Mesodermal cell (in vitro differentiated cells): Measurements from ENCODE around the gene STK33.
A peak's percentile ranks its signal among the peaks of the same experiment; 100 is the strongest.

Source experiments
- H3K27ac ChIP-seq: 2 replicates; pipeline ENCODE4 v1.7.0; 2013; ENCODE audit warnings: mild to moderate bottlenecking, low read depth, low read length, moderate library complexity; ENCODE audit not compliant: severe bottlenecking
- H3K36me3 ChIP-seq: 2 replicates; pipeline ENCODE4 v1.7.1; 2013; ENCODE audit warnings: mild to moderate bottlenecking, low read length, moderate library complexity; ENCODE audit not compliant: control insufficient read depth, insufficient read depth
- H3K4me1 ChIP-seq: one replicate; pipeline ENCODE4 v1.7.1; 2013; ENCODE audit warnings: mild to moderate bottlenecking, low read length; ENCODE audit not compliant: insufficient read depth, control insufficient read depth, poor library complexity, severe bottlenecking
- H3K4me3 ChIP-seq: 2 replicates; pipeline ENCODE4 v1.7.0; 2013; ENCODE audit warnings: low read length, control low read depth, mild to moderate bottlenecking; ENCODE audit not compliant: insufficient read depth, poor library complexity, severe bottlenecking; ENCODE audit errors: extremely low read depth
- H3K9me3 ChIP-seq: 2 replicates; pipeline ENCODE4 v1.7.1; 2013; ENCODE audit warnings: mild to moderate bottlenecking, low read length, moderate library complexity; ENCODE audit not compliant: control insufficient read depth
- WGBS, 2 experiments: methylation state at CpG; one replicate each; pipeline ENCODE4 v1.1.5; 2013; ENCODE audit warnings: missing lambda C conversion rate in 2 of 2; ENCODE audit not compliant: insufficient coverage in 2 of 2; 5-methylcytosine and 5-hydroxymethylcytosine counted together

The STK33 gene

DNA sequence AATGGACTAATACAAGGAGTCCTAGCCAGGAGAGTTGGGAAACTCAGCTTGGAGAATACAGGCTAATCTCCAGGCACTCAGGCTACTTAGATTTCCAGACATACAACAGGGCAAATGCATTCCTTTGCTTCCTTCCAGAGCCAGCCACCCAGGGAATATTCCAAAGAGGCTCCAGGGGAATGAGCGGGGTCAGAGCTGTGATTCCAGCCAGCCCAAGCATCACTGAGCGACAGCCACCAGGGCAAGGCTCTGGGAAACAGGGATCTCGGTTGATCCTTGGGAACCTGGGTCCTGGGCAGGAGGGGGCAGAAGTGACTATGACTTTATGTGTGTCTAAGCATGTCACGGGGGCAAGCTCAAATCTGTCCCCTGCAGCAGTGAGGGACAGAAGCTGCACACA, 218.1 kb downstream of the STK33 start:
- Histone ChIP-seq H3K27ac (peak overlapping the region; percentile 23), H3K9me3 (no peaks in the 10 kb centered on the region), H3K36me3 (no peaks in the 10 kb centered on the region), H3K4me1 (peaks cover 11% of the 10 kb centered on the region), H3K4me3 (no peak overlapping the region)
- 58 to 100% methylated on average over 3 to 4 of the region's 4 CpGs for WGBS, 2 experiments

DNA sequence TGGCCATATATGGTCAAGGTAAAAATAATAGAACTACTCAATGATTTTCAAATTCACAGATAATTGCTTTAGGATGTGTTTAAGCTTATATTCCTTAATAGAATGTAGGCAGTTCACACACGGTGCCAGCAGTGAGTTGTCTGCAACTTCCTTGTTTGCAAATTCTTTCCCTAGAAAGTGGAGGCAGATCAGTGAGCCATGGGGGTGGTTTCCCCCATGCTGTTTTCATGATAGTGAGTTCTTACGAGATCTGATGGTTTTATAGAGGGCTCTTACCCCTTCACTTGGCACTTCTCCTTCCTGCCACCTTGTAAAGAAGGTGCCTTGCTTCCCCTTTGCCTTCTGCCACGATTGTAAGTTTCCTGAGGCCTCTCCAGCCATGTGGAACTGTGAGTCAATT, 218.6 kb downstream of the STK33 start:
- peaks cover 11% of the 10 kb centered on the region for H3K4me1 ChIP-seq
- 20% methylated on average over 2 of the region's 3 CpGs; no CpG with 5 or more reads in 1 of the 2 experiments for WGBS, 2 experiments
- H3K4me3 ChIP-seq, result no peak overlapping the region
- no peaks in the 10 kb centered on the region for H3K36me3 ChIP-seq
- H3K27ac ChIP-seq, result peak overlapping the region; percentile 23
- H3K9me3 ChIP-seq, result no peaks in the 10 kb centered on the region

GRCh38 chr11:8374716-8375115, 219.3 kb downstream of the STK33 start:
- H3K4me1 ChIP-seq, result peaks cover 11% of the 10 kb centered on the region
- no peaks in the 10 kb centered on the region for H3K9me3 ChIP-seq
- no peak overlapping the region for H3K4me3 ChIP-seq
- H3K36me3 ChIP-seq, result no peaks in the 10 kb centered on the region
- H3K27ac ChIP-seq, result no peak overlapping the region
- WGBS, 2 experiments, result 83 to 100% methylated on average over 2 of the region's 5 CpGs

DNA sequence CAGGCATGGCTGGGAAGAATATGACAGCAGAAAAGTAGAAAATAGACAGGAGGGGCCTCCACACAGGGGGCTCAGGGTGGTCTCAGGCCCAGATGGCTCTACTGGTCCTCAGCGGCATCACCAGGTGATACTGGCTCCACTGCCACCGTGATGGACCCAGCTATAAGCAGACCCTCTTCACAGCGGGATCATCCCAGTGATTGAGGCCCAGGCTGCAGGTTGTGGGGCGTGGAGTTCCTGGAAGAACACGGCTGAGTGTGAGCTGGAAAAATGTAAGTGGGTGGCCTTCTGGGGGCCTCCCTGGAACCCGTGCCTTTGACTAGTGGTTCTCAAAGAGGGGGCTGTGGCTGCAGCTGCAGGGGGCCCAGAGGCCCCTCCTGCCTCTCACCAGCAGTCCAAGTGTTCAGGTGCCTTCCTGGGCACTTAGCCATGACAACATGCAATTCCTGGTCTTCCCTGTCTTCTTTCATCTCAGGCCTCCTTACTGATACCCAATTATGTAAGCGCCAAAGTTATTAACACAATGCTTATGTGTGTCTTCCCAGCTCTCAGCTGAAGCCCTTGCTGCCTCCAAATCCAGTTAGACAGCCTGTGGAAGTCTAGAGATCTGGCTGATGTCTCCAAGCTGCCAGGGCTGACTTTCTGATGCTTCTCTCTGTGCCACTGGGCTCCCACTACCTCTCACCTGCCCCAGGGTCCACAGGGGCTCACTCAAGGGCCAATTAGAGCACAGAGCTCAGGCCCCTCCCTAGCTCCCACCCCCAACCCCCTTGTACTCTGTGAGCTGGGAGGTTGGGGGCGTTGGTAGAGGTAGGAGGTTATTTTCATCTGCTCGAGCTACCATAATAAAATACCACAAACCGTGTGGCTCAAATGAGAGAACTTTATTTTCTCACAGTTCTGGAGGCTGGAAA, 220.3 kb downstream of the STK33 start:
- Histone ChIP-seq H3K9me3 (no peaks in the 10 kb centered on the region), H3K36me3 (no peaks in the 10 kb centered on the region), H3K4me3 (no peak overlapping the region), H3K4me1 (peaks cover 11% of the 10 kb centered on the region), H3K27ac (no peak overlapping the region)
- WGBS, 2 experiments, result 83 to 89% methylated on average over 7 of the region's 10 CpGs

GRCh38 chr11:8372641-8373381, 221.2 kb downstream of the STK33 start:
- Histone ChIP-seq H3K36me3 (no peaks in the 10 kb centered on the region), H3K4me3 (no peak overlapping the region), H3K4me1 (peaks cover 11% of the 10 kb centered on the region), H3K9me3 (no peaks in the 10 kb centered on the region), H3K27ac (no peak overlapping the region)
- WGBS, 2 experiments, result 87 to 94% methylated on average over 10 to 11 of the region's 12 CpGs

GRCh38 chr11:8371516-8371884, 222.5 kb downstream of the STK33 start:
- H3K36me3 ChIP-seq, result no peaks in the 10 kb centered on the region
- peaks cover 11% of the 10 kb centered on the region for H3K4me1 ChIP-seq
- H3K27ac ChIP-seq, result no peak overlapping the region
- no peaks in the 10 kb centered on the region for H3K9me3 ChIP-seq
- WGBS, 2 experiments, result 83 to 100% methylated on average over 1 of the region's 1 CpG
- no peak overlapping the region for H3K4me3 ChIP-seq

- peaks cover 8% of the 10 kb centered on the region for H3K4me1 ChIP-seq
- no peaks in the 10 kb centered on the region for H3K36me3 ChIP-seq
- H3K4me3 ChIP-seq, result no peak overlapping the region
- WGBS, 2 experiments, result 91 to 93% methylated on average over 8 of the region's 8 CpGs
- no peak overlapping the region for H3K27ac ChIP-seq
- H3K9me3 ChIP-seq, result no peaks in the 10 kb centered on the region
These were observed 223.1 kb downstream of the STK33 start for GRCh38 chr11:8370812-8371515.

DNA sequence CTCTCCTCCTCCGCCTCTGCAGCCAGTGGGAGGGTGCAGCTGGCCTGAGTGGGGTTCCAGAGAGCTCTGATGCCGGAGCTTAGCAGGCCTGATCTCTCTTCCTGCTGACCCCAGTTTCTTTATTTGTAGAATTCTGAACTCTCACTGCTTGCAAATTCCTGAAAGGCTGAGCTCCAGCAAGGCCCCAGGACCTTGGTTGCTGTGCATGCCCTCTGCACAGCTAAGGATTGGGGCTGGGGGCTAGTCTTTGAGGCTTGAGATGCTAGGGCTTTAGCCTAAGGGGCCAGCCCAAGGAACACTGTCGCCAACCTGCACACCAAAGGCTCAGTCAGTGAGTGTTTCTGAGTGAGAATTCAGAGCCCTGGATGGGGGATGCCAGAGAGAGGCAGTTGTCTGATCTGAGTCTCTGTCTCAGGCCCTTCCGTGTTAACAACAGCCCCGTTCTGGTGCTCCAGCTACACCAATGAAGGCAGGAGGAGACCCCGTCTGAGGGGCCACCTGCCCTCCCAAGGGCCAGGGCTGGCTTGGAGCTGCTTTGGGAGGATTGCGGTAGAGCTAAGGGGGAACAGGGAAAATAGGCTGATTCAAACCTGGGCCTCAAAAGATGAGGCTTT, 224.3 kb downstream of the STK33 start:
- WGBS, 2 experiments, result 86 to 94% methylated on average over 5 to 6 of the region's 7 CpGs

GRCh38 chr11:8368772-8369171, 225.3 kb downstream of the STK33 start:
- 92 to 96% methylated on average over 6 to 7 of the region's 10 CpGs for WGBS, 2 experiments
- Histone ChIP-seq H3K4me1 (no peaks in the 10 kb centered on the region), H3K27ac (no peak overlapping the region), H3K9me3 (no peaks in the 10 kb centered on the region), H3K4me3 (no peak overlapping the region), H3K36me3 (no peaks in the 10 kb centered on the region)

More for the DNA sequence above, 224.3 kb downstream of the STK33 start:
- Histone ChIP-seq H3K4me3 (no peak overlapping the region), H3K36me3 (no peaks in the 10 kb centered on the region), H3K4me1 (no peaks in the 10 kb centered on the region), H3K9me3 (no peaks in the 10 kb centered on the region), H3K27ac (no peak overlapping the region)

DNA sequence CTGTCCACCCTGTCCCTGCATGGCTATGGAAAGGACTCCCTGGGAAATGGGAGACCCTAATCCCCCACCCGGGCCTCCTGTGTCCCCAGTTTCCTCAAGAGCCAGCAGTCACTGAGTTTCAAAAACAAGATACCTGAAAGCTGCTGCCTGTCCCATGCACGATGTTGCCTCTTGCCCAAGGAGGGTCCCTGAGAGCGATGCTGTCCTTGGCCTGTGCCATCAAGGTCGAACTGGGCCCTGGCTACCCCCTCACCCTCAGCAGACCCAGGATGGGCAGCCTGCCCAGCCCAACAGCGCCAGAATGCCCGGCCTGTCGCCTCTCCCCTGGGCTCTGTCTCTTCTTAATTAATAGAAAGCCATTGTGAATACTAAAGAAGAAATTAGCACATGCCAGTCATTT, 225.8 kb downstream of the STK33 start:
- H3K36me3 ChIP-seq, result no peaks in the 10 kb centered on the region
- no peaks in the 10 kb centered on the region for H3K9me3 ChIP-seq
- H3K4me1 ChIP-seq, result no peaks in the 10 kb centered on the region
- H3K27ac ChIP-seq, result no peak overlapping the region
- 86 to 97% methylated on average over 3 to 7 of the region's 7 CpGs for WGBS, 2 experiments
- no peak overlapping the region for H3K4me3 ChIP-seq
